ENCODE measurements around the gene KEL. TPM values are rescaled to one million over a fixed set of nuclear protein-coding genes. Genes with fewer than 3 reads are reported as not detected.

KEL gene
- total and polyA plus RNA-seq, 2 of the 4 experiments (the other 2 are of a cell fraction): 0.03 TPM; not detected in 1

DNA sequence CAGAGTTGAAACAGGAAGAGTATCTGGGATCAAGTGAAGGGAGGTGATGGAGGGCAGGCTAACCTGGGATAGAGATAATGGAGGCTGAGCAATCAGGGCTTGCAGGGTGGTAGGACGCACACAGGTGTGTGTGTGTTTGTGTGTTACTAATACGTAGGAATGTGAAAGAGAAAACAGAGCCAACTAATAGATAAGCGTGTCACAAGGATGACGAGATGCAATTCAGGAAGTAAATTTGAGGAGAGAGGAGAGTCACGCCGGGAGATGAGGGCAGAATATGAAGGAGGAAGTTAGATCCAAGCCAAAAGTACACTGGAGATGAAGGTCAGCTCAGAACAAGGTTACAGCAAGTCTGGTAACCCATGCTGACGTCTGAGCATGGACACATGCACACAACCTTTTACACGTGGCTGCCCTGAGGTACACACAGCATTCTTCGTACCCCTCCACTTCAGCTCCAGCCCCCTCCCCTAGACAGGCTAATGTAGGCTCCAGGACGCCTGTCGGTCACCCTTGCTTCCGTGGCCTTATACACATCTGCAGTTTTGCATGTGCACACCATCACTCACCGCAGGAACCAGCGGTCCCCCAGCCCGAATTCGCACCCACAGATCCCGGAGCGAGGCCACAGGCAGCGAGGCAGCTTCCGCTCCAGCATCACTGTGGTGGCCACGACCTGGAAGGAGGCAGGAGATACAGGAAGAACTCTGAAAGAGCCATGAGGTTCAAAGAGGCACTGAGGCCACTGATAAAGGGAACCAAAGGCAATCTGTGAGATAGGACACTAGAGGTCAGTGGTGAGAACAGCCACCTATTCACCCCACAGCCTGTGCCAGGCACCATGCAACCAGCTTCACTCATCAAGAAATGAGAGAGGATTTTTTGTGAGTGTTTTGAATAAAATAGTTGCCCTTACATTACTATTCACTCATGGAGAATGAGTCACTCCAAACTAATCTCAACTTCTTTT, 53.0 kb downstream of the KEL start (continued):
- no peak for TF ChIP-seq BHLHE40 (IDR thresholded peaks at IDR 0.05; ENCODE audit: low read depth, low read length)

DNA sequence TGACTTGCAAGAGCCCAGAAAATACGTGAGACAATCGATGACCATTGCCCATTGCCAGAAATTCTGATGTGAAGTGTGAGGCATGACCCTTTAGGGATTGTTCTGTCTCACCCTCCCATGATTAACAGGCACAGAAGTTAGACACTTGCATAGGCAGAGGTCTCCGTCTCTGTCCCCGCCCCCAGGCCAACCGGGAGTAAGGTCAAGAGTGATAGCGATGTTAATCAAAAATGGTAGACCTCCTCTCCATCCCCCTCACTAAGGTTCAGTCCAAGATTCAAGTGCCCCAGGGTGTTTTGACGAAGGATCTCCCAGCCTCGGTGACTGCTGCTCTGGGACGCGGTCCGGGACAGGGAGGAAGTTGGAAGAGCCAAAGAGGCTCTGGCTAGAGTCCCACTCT, 53.9 kb downstream of the KEL start:
- H3K79me1 ChIP-seq (ENCODE audit: low read depth in 1 of 2, low read length in 2 of 2): no peaks in the 10 kb centered on the region
- peaks cover 6% of the 10 kb centered on the region for H3K9me3 ChIP-seq (ENCODE audit: control insufficient read depth, insufficient read depth, low read length)
- no peak overlapping the region for H2BK120ac ChIP-seq (ENCODE audit: low read depth, low read length)
- no peak overlapping the region for H2AFZ ChIP-seq (replicated peaks; ENCODE audit: low read length, poor library complexity)
- H3K27ac ChIP-seq (ENCODE audit: insufficient read depth, low read length): no peak overlapping the region
- H3K4me2 ChIP-seq (ENCODE audit: low read depth, low read length): no peak overlapping the region
- CTCF ChIA-PET: no interaction called here
- H4K5ac ChIP-seq (ENCODE audit: low read depth, low read length): no peak overlapping the region
- BruUV-seq (replicated peaks): no TSS peak
- no peak overlapping the region for H2BK5ac ChIP-seq (ENCODE audit: low read depth, low read length, poor library complexity, severe bottlenecking)
- H2AK9ac ChIP-seq (replicated peaks; ENCODE audit: low read depth, low read length, poor library complexity): no peak overlapping the region
- H3K18ac ChIP-seq (ENCODE audit: low read depth, low read length): no peak overlapping the region
- intact Hi-C loops (cut with micrococcal nuclease) (no loop called here), dilution Hi-C loops (cut with HindIII; ENCODE audit: low sequenced_read_pairs, unreplicated experiment) (no loop called here), in situ Hi-C loops (cut with MboI; ENCODE audit: low sequenced_read_pairs) (no loop called here)
- H4K91ac ChIP-seq (ENCODE audit: insufficient read depth, low read depth, low read length): no peak overlapping the region
- no peak overlapping the region for H4K8ac ChIP-seq (ENCODE audit: low read depth in 2 of 2, low read length in 2 of 2)
- no peak overlapping the region for H3K9ac ChIP-seq (ENCODE audit: low read depth, low read length)
- no peaks in the 10 kb centered on the region for H4K20me1 ChIP-seq (ENCODE audit: insufficient read depth, low read length)
- H3K4me1 ChIP-seq (ENCODE audit: control insufficient read depth, insufficient read depth, low read length): no peaks in the 10 kb centered on the region
- H3K23ac ChIP-seq (ENCODE audit: low read depth, low read length): no peak overlapping the region
- no peak overlapping the region for H2BK15ac ChIP-seq (ENCODE audit: low read depth, low read length)
- no peak overlapping the region for H3K4ac ChIP-seq (ENCODE audit: low read depth, low read length)
- H3K27me3 ChIP-seq (ENCODE audit: control insufficient read depth, insufficient read depth, low read length): no peaks in the 10 kb centered on the region
- no peak overlapping the region for H2BK20ac ChIP-seq (ENCODE audit: low read depth, low read length)
- no peak overlapping the region for H3K4me3 ChIP-seq (ENCODE audit: insufficient read depth, low read depth, low read length)
- no peaks in the 10 kb centered on the region for H3K36me3 ChIP-seq (ENCODE audit: control insufficient read depth, insufficient read depth, low read length)
- H3K14ac ChIP-seq (replicated peaks; ENCODE audit: low read depth, low read length): no peak overlapping the region
- 68% methylated on average over 6 of the region's 11 CpGs; no CpG with 5 or more reads in 1 of the 2 experiments for WGBS, 2 experiments (ENCODE audit: extremely low coverage in 2 of 2, insufficient read length in 1 of 2)
- H3K9me1 ChIP-seq (ENCODE audit: insufficient read depth, low read length): no peaks in the 10 kb centered on the region
- DNase-seq (no peak), ATAC-seq (ENCODE audit: low read depth) (no peak)
- H3K56ac ChIP-seq (ENCODE audit: extremely low read depth, insufficient read depth, low read length): no peak overlapping the region
- H2AK5ac ChIP-seq (ENCODE audit: low read depth, low read length): no peak overlapping the region
- POLR2A ChIA-PET (ENCODE audit: unreplicated experiment): no interaction called here
- TF ChIP-seq FOS (IDR thresholded peaks at IDR 0.05; ENCODE audit: low read depth, low read length): no peak
- TF ChIP-seq RFX5 (IDR thresholded peaks at IDR 0.05; ENCODE audit: low read depth, low read length): no peak
- TF ChIP-seq MAFK (IDR thresholded peaks at IDR 0.05; ENCODE audit: low read depth, low read length): no peak
- no peak for TF ChIP-seq POLR2A (IDR thresholded peaks at IDR 0.05; ENCODE audit: low read depth, low read length)
- no peak for TF ChIP-seq BHLHE40 (IDR thresholded peaks at IDR 0.05; ENCODE audit: low read depth, low read length)
- TF ChIP-seq RAD21 (IDR thresholded peaks at IDR 0.05; ENCODE audit: low read length): no peak
- TF ChIP-seq, protein P1, sequence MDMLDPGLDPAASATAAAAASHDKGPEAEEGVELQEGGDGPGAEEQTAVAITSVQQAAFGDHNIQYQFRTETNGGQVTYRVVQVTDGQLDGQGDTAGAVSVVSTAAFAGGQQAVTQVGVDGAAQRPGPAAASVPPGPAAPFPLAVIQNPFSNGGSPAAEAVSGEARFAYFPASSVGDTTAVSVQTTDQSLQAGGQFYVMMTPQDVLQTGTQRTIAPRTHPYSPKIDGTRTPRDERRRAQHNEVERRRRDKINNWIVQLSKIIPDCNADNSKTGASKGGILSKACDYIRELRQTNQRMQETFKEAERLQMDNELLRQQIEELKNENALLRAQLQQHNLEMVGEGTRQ (IDR thresholded peaks at IDR 0.05; ENCODE audit: low read depth, low read length): no peak
- no peak for TF ChIP-seq SMC3 (IDR thresholded peaks at IDR 0.05; ENCODE audit: low read depth, low read length)
- TF ChIP-seq RCOR1 (IDR thresholded peaks at IDR 0.05; ENCODE audit: insufficient replicate concordance, low read length): no peak
- no peak for TF ChIP-seq CHD1 (IDR thresholded peaks at IDR 0.05; ENCODE audit: low read depth, low read length)
- TF ChIP-seq, protein P2, sequence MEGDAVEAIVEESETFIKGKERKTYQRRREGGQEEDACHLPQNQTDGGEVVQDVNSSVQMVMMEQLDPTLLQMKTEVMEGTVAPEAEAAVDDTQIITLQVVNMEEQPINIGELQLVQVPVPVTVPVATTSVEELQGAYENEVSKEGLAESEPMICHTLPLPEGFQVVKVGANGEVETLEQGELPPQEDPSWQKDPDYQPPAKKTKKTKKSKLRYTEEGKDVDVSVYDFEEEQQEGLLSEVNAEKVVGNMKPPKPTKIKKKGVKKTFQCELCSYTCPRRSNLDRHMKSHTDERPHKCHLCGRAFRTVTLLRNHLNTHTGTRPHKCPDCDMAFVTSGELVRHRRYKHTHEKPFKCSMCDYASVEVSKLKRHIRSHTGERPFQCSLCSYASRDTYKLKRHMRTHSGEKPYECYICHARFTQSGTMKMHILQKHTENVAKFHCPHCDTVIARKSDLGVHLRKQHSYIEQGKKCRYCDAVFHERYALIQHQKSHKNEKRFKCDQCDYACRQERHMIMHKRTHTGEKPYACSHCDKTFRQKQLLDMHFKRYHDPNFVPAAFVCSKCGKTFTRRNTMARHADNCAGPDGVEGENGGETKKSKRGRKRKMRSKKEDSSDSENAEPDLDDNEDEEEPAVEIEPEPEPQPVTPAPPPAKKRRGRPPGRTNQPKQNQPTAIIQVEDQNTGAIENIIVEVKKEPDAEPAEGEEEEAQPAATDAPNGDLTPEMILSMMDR (conservative IDR thresholded peaks at IDR 0.05; ENCODE audit: low read depth, low read length): no peak
- TF ChIP-seq NFE2L2 (IDR thresholded peaks at IDR 0.05; ENCODE audit: low read depth, low read length): no peak
- TF ChIP-seq, protein P3, sequence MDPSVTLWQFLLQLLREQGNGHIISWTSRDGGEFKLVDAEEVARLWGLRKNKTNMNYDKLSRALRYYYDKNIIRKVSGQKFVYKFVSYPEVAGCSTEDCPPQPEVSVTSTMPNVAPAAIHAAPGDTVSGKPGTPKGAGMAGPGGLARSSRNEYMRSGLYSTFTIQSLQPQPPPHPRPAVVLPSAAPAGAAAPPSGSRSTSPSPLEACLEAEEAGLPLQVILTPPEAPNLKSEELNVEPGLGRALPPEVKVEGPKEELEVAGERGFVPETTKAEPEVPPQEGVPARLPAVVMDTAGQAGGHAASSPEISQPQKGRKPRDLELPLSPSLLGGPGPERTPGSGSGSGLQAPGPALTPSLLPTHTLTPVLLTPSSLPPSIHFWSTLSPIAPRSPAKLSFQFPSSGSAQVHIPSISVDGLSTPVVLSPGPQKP (IDR thresholded peaks at IDR 0.05; ENCODE audit: borderline replicate concordance, low read depth, low read length): no peak
